Measurements from ENCODE around the gene CYP26B1. TPM values are rescaled to one million over a fixed set of nuclear protein-coding genes. Genes with fewer than 3 reads are reported as not detected.

CYP26B1 gene
- total RNA-seq, 4 donors from 2014 or later: 1.5 to 5.2 (median 2.4) TPM; not detected in 1

DNA sequence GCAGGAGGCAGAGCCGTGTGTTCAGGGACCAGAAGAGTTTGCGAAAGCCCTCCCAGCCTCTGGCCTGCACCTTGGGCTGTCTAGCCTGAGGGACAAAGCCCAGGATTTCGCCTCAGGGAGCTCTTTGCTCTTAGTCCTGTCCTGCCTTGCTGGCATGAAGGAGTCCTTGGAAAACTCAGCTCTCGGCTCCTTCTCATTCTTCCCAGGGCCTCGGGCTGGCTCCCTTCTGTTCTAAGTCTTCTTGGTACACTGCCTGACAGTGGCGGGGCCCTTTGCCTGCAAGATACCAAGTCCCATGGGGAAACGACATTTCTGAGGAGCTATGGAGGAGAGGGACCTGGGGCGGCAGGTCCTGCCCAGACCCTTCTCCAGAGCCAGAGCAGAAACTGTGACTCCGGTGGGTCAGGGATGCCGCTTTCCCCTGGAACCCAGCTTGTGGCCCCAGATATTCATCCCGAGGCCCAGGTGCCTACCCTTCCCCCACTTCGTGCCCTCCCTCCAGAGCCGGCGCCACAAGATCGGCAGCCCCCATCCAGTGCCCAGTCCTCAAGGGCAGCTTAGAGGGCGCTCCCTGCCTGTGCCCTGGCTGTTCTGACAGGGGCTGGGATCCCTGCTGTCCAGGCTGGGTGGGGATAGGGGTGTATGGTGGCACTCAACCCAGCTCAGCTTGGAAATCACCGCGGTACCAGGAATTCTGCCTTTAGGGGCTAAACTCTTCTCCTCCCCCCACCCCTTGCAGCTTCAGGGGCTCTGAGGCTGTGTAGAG, 5.5 kb upstream of the CYP26B1 start:
- in situ Hi-C loops (cut with MboI; ENCODE audit: low pct_ligation_motif_present in 1 of 4, low pct_unique_long_range_greater_than_20kb in 1 of 4, low sequenced_read_pairs in 3 of 4): loop anchor here (10.0 to 25.0 kb wide), 6 partner anchors 228 to 618 kb away; no protein-coding TSS in a partner anchor
- Histone ChIP-seq H3K4me1 (peaks cover 13 to 17% (median 13%) of the 10 kb centered on the region in 4 donors), H3K27ac (no peak overlapping the region), H3K9me3 (no peaks in the 10 kb centered on the region), H3K4me3 (no peak overlapping the region), H3K27me3 (peaks cover 33% of the 10 kb centered on the region), H3K36me3 (no peaks in the 10 kb centered on the region)
- no peak for DNase-seq
- intact Hi-C loops (cut with DNase I; ENCODE audit: low total_unique reads): loop anchor here (10.0 kb wide), 1 partner anchor 348 kb away; no protein-coding TSS in a partner anchor
- TF ChIP-seq POLR2A (IDR thresholded peaks at IDR 0.05) (no peak), POLR2AphosphoS5 (IDR thresholded peaks at IDR 0.05) (no peak), EP300 (IDR thresholded peaks at IDR 0.05; ENCODE audit: low read depth) (no peak)
- TF ChIP-seq, protein P1, sequence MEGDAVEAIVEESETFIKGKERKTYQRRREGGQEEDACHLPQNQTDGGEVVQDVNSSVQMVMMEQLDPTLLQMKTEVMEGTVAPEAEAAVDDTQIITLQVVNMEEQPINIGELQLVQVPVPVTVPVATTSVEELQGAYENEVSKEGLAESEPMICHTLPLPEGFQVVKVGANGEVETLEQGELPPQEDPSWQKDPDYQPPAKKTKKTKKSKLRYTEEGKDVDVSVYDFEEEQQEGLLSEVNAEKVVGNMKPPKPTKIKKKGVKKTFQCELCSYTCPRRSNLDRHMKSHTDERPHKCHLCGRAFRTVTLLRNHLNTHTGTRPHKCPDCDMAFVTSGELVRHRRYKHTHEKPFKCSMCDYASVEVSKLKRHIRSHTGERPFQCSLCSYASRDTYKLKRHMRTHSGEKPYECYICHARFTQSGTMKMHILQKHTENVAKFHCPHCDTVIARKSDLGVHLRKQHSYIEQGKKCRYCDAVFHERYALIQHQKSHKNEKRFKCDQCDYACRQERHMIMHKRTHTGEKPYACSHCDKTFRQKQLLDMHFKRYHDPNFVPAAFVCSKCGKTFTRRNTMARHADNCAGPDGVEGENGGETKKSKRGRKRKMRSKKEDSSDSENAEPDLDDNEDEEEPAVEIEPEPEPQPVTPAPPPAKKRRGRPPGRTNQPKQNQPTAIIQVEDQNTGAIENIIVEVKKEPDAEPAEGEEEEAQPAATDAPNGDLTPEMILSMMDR (IDR thresholded peaks at IDR 0.05): no peak
- 84 to 91% methylated on average over 5 to 17 of the region's 18 CpGs for WGBS, 2 donors (ENCODE audit: low coverage in 1 of 2)

DNA sequence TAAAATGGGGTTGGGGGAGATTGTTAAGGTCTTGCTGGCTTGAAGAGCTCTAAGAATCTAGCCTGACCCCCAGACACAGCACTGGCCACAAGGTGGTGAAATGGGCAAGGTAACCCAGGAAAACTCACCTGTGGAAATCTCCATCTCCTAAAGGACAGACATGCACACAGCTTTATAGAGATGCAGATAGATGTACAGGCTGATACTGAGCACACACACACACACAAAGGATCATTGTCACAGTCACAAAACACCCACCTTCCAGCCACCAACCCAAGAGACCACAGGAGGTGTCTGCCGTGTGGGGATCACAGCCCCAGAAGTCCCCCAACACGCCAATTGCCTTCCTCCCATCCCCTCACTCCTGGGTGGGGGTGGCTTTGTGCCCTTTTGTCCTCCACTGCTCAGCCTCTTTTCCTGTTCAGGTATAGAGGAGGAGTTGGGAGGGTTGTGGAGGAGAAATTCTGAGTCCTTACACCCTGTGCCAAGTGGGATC, 3.2 kb upstream of the CYP26B1 start:
- no peaks in the 10 kb centered on the region for H3K9me3 ChIP-seq
- 73% methylated on average over 2 of the region's 2 CpGs; no CpG with 5 or more reads in 1 of the 2 donors for WGBS, 2 donors (ENCODE audit: low coverage in 1 of 2)
- H3K36me3 ChIP-seq: no peaks in the 10 kb centered on the region
- no peak overlapping the region for H3K4me3 ChIP-seq
- H3K4me1 ChIP-seq: peaks cover 25 to 40% (median 31%) of the 10 kb centered on the region in 4 donors
- TF ChIP-seq POLR2AphosphoS5 (IDR thresholded peaks at IDR 0.05) (no peak), EP300 (IDR thresholded peaks at IDR 0.05; ENCODE audit: low read depth) (no peak), POLR2A (IDR thresholded peaks at IDR 0.05) (no peak)
- TF ChIP-seq, protein P1 (IDR thresholded peaks at IDR 0.05): no peak
- H3K27me3 ChIP-seq: peaks cover 51% of the 10 kb centered on the region
- intact Hi-C loops (cut with DNase I; ENCODE audit: low total_unique reads): loop anchor here (2.0 to 10.0 kb wide), 2 partner anchors 346 to 606 kb away; no protein-coding TSS in a partner anchor
- in situ Hi-C loops (cut with MboI; ENCODE audit: low pct_ligation_motif_present in 1 of 4, low pct_unique_long_range_greater_than_20kb in 1 of 4, low sequenced_read_pairs in 3 of 4): loop anchor here (10.0 to 25.0 kb wide), 6 partner anchors 226 to 616 kb away; no protein-coding TSS in a partner anchor
- H3K27ac ChIP-seq: no peak overlapping the region
- no peak for DNase-seq

DNA sequence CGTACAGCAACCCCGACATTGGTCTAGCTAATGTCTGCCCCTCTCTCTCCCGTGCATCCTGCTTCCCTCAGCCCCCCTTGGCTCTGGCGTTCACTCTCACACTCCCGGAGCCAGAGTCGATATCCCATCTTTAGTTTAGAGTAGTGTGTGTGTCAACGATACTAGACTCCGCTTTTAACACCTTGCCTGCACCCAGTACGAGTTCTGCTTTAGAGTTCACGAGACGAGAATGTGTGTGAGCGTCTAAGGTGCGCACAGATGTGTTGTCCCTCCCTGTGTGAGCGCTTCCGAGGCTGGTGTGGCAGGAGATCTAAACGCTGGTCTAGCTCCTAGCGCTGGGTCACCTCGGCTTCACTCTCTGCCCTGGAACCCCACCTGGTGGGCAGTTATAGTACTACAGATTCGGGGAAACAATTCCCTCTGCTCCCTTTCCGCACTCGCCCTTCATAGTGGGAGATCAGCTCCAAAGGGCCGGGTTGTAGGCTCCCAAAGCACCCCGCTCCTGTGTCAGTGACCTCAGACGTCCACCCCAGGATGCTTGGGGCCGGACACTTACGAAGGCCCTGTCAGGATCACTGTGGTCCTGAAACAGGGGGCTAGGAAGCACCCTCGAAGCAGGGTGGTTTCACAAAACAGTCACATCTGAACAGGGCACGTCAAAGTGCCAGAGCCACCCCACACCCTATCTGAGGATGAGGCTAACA, 2.6 kb upstream of the CYP26B1 start:
- no peaks in the 10 kb centered on the region for H3K9me3 ChIP-seq
- H3K4me1 ChIP-seq: peaks cover 31 to 46% (median 37%) of the 10 kb centered on the region in 4 donors
- WGBS, 2 donors (ENCODE audit: low coverage in 1 of 2): 4% methylated on average over 28 of the region's 28 CpGs; no CpG with 5 or more reads in 1 of the 2 donors
- no peaks in the 10 kb centered on the region for H3K36me3 ChIP-seq
- peaks cover 54% of the 10 kb centered on the region for H3K27me3 ChIP-seq
- DNase-seq: peak; percentile 86
- in situ Hi-C loops (cut with MboI; ENCODE audit: low pct_ligation_motif_present in 1 of 4, low pct_unique_long_range_greater_than_20kb in 1 of 4, low sequenced_read_pairs in 3 of 4): loop anchor here (10.0 to 25.0 kb wide), 6 partner anchors 226 to 616 kb away; no protein-coding TSS in a partner anchor
- peak overlapping the region in 2 of 4 donors; percentile 43 to 62 for H3K4me3 ChIP-seq
- H3K27ac ChIP-seq: no peak overlapping the region
- intact Hi-C loops (cut with DNase I; ENCODE audit: low total_unique reads): loop anchor here (2.0 to 10.0 kb wide), 2 partner anchors 346 to 606 kb away; no protein-coding TSS in a partner anchor
- TF ChIP-seq, protein P1 (IDR thresholded peaks at IDR 0.05): peak; percentile 79 to 94 (median 89)
- TF ChIP-seq POLR2AphosphoS5 (IDR thresholded peaks at IDR 0.05): no peak
